NCI-H526 treated with DMSO at 0.1 percent for 48 hours (cell line): Measurements from ENCODE around the gene GAS6.
"Not testable (repeated sequence)": the region's sequence is repeated elsewhere in the genome, so short reads cannot be mapped to it uniquely, and the experiment has no call there.

ENCODE experiments used
- DNase-seq: peaks from one replicate; lab custom pipeline; 2025; lab: John Stamatoyannopoulos, UW

The GAS6 gene

DNA sequence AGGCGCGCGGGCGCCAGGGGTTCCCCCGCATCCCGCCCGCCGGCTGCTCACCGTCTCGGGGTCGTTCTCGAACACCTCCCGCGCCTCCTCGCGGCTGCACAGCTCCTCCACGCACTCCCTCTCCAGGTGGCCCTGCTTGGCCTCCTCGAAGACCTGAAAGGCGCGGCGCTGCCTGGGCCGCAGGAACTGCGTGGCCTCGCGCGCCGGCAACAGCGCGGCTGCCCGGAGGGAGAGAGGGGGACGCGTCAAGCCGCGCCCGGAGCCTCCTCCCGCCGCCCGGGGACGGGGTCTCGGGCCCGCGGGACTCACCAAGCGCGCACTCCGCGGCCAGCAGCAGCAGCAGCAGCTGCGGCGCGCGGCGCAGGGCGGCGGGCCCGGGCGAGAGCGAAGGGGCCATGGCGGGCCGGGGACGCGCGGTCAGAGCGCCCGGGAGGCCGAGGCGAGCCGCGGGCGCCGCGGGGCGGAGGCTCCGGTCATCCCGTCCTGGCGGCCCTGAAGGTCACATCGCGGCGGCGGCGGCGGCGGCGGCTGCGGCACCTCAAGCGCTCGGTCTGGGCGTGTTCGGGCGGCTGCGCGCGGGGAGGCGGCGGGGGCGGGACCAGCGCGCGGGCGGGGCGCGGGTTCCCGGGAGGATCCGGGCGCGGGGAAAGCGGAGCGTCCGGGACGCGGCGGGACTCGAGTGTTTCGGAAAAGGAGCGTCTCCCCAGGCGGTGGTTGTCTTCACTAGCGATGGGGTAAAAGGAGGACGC is at the start of gene GAS6:
TSS of gene GAS6 (minus strand) at position 553 of the 749 bp plus-strand sequence. CDS start at position 397, 156 bp downstream.
- peak; percentile 32 for DNase-seq

DNA sequence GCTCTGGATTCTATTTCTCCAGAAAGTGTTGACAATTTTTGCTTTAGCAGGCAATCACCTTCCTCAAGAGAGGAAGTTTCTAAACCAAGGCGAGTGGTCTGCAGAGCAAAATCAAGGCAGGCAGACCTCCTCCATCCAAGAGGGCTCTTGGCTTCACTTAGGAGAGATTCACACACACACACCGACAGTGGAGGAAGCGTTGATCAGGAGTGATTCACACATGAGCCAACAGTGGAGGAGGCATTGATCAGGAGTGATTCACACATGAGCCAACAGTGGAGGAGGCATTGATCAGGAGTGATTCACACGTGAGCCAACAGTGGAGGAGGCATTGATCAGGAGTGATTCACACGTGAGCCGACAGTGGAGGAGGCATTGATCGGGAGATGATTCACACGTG is 49.5 kb upstream of the GAS6 start:
- not testable (repeated sequence) for DNase-seq

DNA sequence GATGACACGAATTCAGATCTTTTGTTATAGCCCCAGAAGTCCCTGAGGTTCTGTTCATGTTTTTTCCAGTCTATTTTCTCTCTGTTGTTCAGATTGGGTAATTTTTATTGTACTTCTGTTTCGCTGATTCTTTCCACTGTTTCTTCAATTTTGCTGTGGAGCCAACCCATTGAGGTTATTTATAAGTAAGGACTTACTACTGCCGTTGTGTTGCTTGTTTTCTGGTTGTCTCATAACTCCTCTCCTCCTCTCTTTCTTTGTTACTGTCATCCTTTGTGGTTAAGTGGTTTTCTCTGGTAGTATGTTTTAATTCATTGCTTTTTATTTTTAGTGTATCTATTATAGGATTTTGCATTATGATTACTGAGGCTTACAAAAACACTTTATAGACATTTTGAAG is 48.7 kb upstream of the GAS6 start:
- DNase-seq: no peak

DNA sequence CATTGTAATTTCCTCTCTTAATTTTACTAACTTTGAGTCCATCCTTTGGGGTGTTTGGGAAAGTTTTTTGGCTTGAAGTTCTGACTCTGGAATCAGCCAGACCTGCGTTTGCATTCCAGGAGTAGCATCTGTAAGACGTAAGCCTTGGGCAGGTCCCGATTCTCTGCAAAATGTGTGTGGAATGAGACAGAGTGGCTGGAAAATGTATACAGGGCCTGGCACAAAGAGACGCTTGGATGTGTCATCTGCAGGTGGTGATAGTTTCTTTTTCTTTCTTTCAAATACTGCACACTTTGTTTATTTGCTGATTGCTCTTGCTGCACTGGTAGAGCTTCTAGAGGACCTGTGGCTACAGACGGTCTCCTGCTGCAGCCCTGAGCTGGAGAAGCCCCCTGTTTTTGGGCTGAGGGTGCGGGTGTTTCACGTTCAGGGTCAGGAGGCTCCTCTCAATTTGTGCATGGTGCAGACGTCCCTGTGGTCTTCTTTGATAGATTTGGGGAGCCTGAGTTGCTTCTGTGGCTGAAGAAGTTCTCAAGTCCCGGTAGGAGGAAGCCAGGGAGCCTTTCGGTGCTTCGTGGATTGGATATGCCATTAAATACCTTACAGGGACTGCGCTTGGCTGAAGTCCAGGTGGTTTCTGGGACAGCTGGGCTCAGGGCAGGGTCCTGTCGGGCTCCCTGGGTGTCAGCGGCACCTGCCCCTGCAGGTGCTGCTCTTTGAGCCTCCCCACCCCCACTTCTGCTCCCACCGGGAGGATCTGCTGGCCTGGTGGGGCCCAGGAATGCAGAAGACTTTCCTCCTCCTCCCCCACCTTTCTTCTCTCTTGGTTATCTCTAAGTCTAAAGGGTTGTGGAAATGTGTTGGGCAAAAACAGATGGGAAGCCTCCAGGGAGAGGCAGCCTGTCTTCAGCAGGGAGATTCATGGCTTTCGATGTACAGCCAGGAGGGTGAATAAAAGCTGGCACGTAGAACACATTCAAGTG is 44.0 kb upstream of the GAS6 start:
- DNase-seq: peak; percentile 82

DNA sequence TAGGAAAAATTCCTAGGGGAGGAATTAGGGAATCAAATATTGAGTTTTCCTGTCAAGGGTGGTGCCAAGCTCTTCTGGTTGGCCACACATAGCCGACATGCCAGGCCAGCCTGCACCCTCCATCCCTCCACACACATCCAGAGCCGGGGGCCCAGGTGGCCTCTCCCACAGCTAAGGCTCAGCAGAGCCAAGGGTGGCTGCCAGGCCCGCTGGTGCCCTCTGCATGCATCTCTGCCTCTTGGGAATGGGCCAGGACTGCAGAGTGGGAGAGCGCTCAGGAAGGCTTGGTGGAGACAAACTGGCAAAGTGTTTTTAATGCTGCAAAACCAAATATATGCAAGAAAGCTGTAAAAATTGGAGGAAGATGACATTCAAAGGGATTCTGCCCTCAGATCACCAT is 42.7 kb upstream of the GAS6 start:
- no peak for DNase-seq

DNA sequence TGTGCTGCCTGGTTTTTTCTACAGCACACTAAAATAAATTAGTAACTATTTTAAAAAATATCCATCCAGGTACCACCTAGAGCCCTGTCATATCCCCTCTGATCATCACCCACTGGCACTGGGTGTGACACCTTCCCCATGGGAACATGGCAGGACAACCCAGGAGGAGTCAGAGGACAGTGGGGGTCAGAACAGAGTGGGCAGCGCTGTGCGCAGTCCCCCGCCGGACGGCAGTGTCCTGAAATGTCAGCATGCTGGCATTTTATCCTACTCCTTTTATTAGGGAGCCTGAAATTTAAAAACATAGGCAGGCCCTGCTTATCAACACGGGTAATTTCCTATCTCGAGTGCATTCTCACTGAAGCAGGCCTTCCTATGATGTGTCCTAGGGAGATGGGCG is 42.1 kb upstream of the GAS6 start:
- no peak for DNase-seq

DNA sequence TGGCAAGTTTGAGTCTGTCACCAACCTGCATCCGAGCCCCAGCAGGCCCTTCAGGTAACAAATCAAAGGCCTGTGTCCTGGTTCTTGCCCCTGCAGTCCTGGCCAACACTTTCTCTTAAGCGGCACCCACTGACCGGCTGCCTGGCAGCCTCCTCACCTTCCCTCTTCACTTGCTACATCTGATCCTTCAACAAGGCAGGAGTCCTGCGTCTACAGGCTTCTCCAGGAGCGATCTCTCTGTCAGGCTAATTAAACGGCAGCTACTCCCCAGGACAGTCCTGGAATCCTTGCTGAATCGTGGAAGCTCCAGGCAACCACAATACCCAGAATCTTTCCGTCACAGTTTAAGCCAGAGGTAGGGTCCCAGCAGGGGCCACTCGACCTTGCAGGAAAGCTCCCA is 41.1 kb upstream of the GAS6 start:
- DNase-seq: no peak

DNA sequence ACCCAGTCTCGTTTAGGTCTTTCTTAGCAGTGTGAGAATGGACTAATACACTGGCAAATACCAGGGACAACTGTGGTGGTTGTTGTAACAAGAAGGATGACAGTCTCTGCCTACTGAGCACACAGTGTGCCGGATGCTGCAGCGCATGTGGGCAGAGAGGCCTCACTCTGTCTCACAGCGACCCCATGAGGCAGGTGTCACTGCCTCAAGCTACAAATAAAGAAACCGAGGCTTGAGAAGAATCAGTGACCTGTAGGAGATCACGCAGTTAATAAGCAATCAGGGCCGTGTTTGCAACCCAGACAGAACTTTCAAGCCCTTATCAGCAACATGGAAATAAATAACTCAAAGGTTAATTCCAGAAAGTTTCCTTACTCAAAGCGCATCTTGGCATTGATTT is 40.5 kb upstream of the GAS6 start:
- DNase-seq: no peak

DNA sequence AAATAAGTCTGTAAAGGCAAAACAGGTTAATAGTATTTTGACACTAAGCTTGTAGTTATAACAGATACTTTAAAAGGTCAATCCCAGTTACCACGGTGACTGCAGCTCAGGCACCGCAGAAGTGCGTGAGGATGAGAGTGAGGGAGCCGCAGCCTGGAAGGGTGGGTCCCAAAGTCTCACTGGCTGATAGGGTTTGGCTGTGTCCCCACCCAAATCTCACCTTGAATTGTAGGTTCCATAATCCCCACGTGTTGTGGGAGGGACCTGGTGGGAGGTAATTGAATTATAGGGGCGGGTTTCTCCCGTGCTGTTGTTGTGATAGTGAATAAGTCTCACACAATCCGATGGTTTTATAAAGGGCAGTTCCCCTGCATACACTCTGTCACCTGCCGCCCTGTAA is 40.0 kb upstream of the GAS6 start:
- DNase-seq: no peak

DNA sequence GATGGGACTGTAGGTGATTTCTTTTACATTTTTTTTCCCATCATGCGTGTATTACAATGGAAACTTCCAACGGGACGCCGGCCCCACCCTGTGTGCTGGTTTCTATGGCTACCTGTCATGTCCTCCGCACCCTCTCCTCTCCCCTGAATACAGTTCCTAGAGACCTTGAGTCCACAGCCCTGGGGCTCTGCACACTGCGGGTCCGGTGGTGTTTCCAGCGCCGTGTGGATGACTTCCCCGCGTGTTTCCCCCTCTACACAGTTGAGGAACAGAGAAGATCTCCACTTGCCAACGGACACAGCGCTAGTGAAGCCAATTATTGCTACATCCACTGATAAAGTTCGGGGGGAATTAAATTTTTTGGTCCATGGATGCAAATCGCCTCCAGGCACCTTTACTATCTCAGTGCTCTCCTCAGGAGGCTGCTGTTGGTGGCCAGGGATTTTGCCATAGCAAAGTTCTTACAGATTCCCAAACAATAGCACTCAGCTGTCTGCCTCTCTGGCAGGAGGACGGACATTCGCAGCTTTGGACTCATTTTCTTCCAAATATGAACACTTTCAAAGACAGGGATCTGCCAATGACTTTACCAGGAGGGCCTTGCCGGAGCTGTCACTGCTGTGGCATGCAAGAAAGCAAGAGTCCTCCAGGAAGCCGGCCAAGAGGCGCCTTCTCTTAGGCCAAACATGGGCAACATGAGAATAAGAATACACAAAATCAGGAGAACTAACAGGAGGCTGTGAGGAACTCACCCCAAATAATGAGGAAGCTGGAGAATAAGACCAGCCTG is 39.3 kb upstream of the GAS6 start:
- DNase-seq: no peak

DNA sequence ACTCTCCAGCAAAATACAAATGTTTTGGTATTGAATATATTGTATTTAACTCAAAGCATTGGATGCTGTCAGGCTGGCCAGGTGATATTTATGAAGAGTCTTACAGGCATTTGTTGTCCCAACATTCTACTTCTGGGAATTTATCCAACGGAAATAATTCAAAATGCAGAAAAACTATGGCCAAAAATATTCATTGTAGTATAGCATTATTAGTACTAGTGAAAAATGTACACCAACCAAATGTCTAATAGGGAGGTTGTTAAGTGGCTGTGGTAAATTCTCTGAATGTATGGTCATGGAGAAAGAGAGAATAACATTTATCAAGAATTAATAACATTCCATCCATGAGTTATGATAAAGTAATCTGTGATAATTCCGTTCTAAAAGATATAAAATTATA is 38.6 kb upstream of the GAS6 start:
- DNase-seq: no peak

DNA sequence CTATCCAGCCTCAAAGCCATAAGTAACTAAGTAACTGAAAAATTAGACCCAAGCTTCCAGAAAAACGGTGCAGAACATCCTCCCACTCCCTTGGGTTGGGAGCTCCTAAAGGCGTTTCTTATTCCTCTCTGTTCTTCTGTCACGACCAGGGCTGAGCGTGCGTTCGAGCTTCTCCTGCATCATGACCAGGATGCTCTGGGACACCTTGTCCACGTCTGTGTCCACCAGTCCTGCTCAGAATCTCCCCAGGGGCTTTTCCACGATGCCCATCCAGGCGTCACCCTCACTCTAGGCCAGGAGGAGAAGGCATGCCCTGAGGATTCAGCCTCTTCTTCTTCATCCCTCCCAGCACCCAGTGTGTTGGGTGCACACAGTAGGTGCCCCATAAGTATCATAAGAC is 37.8 kb upstream of the GAS6 start:
- no peak for DNase-seq

DNA sequence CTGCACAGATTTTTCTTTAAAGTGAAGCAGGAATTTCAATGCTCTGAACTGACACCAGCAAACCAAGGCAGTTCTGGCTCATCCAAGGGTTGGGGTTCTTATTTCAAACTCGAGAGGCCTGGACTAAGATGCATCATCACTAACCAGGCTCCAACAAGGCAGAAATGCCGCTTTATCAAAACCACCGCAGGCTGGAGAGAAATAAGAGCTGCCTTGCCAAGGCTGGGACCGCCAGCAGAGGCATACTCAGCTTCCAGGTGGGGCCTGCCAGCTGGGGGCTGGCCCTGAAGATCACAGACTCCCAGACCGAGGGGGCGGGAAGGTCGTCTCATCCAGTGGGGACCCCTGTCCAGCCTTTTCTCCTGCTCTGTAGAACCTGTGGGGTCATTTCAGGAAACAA is 37.4 kb upstream of the GAS6 start:
- DNase-seq: no peak

DNA sequence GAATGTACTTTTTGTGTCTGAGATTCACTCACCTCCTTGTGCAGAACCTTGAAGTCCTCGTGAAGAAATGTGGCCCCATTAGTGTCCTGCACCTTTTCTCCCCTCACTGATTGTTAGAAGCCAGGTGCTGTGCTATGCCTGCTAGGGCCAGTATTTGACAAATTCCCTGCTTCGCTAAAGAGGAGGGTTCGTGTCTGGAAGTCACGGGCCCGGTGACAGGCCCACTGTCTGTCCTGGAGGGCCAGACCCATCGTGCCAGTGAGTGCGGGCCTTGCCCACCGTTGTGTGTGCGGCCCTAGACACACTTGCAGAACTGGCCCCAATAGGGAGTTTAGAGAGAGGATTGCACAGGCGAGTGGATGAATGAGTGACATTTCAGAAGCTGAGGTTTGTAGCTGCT is 36.8 kb upstream of the GAS6 start:
- no peak for DNase-seq

DNA sequence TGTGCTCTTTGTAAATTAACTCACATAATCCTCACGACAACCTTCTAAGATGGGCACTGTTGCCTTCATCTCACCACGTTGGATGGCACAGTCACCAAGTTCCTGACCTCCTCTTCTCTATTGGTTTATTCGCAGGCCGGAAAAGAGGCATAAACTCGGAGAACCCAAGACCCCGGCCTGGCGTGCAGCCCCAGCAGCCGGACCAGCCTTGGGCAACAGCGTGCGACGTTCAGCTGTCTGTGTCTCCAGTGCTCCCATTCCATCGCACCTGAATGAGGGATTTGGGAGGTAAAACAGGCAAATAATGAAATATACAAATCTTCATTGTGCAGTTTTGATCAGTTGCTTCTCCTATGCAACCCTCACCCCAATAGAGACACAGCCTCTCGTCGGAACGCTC is 34.5 kb upstream of the GAS6 start:
- no peak for DNase-seq

DNA sequence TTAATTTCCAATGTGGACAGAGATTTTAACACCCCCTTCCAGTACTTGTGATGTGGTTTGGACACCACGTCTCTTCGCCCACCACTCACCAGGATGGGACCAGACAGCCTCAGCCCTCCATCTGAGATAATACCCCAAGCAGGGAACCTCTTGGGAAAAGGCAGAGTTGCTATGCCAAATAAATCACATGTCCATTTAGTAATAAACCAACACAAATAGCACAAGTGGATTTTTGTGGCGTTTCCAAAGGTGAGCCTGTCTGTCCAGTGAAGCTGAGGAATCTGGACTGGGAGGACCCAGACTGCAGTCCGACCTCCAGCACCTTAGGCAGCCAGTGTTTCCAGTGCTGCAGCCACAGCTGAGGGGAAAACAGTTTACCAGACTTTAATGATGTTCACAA is 34.1 kb upstream of the GAS6 start:
- DNase-seq: no peak

DNA sequence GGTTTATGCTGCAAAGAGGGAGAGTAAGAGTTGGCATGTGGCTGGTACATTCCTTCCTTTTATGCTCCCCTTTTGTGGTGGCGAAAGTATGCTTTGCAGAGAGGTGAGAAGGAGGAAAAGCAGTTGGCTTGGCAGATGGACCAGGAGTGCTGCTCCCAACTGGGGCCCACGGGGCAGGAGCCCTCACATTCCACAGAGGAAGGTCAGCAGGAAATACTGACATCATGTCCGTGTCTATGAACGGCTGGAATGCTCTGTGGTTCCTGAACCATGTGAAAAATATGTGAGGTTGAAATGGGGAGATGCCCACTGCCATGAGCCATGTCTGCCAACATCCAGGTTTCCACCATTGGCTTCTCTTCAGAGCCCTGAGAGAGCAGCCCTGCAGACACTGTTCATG is 33.3 kb upstream of the GAS6 start:
- no peak for DNase-seq

DNA sequence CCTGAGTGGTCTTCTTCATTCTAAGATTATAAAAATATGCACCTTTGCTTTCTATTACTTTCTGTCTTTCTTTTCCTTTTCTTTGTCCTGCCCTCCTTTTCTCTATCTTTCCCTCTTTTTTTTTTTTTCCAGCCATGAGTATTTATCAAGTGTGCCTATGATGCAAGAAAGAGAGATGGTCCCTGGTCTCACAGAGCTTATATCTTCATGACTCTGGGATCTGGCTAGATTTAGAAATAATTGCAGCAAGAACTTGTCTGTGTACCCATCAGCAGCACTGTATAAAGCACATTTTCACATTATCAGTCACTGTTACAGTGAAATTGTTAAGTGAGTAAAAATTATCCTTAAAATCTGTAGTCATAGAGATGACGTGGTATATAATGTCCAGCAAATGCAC is 31.6 kb upstream of the GAS6 start:
- no peak for DNase-seq

DNA sequence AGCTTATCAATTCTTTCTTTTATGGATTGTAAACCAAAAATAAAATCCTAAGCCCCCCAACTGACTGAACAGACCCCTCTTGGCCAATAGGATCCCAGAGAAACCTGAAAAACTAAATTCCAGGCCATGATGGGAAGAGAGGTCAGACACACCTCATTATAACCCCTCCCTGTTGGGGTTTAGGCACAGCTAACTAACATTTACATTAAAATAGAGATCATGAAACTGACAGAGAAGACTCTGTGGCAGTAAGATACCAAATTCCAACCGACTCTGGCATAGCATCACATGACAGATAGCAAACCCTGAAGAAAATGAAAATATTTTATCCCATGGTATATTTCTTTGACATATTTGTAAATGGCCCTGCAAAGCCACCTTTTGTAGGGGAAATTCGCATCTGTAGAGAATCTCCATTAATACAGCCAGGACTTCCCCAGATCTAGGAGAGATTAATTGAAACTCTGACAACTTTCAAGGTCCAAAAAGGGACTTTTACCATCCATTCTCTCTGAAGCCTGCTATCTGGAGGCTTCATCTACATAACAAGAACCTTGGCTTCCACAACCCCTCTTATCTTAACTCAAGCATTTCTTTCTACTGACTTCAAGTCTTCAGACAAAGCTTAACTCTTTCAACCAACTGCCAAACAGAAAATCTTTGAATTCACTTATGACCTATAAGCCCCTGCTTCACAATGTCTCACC is 27.1 kb upstream of the GAS6 start:
- no peak for DNase-seq

DNA sequence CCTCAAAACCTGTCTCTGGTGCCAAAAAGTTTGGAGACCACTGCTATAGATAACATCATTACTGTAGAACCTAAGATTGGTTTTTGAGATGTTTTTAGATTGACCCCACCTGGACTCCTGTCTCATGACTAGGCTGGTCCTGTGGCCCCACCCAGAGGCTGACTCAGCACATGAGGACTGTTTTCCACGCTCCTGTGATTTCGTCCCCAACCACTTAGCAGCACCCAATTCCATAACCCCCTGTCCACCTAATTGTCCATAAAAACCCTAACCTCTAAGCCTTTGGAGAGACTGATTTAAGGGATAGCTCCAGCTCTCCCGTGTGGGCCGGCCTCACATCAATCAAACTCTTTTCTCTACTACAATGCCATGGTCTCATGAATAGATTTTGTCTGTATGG is 25.6 kb upstream of the GAS6 start:
- no peak for DNase-seq

DNA sequence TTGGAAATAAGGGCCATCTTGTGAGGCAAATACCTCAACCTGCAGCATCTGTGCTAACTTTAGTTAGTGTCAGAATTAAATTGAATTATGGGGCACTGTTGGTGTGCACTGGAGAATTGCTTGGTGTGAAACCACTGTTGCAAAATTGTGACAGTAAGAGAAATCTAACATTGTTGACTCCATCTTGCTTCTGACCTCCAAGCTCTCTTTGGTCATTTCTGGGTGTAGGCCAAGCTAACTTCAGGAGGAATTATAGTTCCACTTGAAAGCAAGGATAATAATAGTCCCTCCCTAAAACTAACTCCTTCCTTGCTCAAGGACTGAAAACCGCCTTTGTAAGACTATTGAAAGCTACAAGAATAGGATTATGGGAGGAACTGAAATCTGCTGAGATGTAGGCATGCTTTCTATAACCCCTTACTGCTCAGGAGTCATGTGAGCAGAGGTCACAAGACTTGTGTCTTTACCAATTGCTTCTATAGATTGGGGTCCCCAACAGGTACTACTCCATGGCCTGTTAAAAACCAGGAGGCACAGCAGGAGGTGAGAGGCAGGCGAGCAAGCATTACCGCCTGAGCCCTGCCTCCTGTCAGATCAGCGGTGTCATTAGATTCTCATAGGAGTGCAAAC is 24.9 kb upstream of the GAS6 start:
- no peak for DNase-seq
